ENCODE data around the gene ACVR2B. TPM values are rescaled to one million over a fixed set of nuclear protein-coding genes. Genes with fewer than 3 reads are reported as not detected.

ACVR2B gene
- total RNA-seq, 2 donors from 2014 or later = 8.2 to 9.1 TPM

DNA sequence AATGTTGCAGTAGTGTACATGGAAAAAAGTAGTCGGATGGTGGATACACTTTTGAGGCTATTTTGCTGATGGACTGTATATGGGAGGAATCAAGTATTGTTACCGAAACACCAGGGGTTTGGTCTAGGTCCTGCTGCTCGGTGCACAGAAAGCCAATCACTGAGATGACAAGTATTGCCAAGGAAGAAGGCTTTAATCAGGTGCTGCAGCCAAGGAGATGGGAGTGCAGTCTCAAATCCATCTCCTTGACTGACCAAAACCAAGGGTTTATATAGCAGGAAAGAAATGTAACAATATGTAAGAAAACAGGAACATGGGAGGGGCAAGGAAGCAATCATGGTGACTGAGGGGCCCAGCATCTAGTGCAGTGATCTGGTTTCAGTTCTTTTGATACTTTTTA, 2.8 kb upstream of the ACVR2B start:
- Mint-ChIP-seq H3K36me3 (ENCODE audit: insufficient read depth in 2 of 2) (peaks cover 3 to 8% of the 10 kb centered on the region in 2 donors), H3K27ac (no peak overlapping the region), H3K4me3 (no peak overlapping the region), H3K9me3 (peaks cover 3 to 8% of the 10 kb centered on the region in 2 donors), H3K4me1 (ENCODE audit: low read depth) (peaks cover 4% of the 10 kb centered on the region), H3K27me3 (ENCODE audit: low read depth) (no peaks in the 10 kb centered on the region)
- no peak for DNase-seq
- ATAC-seq (replicated peaks in 1 of 2) = no peak

DNA sequence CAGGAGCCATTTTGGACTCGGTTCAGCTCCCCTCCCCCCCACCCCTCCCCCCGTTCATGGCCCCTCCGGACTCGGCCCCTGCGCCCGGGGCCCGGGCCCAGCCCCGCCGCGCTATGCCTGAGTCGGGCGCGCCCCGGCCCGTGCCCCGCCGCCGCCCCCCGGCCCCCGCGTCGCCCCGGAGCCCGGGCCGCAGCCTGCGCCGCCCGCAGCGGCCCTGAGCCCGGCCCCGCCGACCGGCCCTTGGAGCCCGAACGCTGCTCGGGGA, 155 bp downstream of the ACVR2B start:
- DNase-seq (no peak), ATAC-seq (replicated peaks in 1 of 2) (peak in 1 of 2 donors; percentile 33)
- Mint-ChIP-seq H3K36me3 (ENCODE audit: insufficient read depth in 2 of 2) (peaks cover 3 to 8% of the 10 kb centered on the region in 2 donors), H3K4me1 (ENCODE audit: low read depth) (peaks cover 4% of the 10 kb centered on the region), H3K4me3 (peak overlapping the region; percentile 96 to 97), H3K27ac (no peak overlapping the region), H3K9me3 (peaks cover 3 to 8% of the 10 kb centered on the region in 2 donors), H3K27me3 (ENCODE audit: low read depth) (no peaks in the 10 kb centered on the region)

DNA sequence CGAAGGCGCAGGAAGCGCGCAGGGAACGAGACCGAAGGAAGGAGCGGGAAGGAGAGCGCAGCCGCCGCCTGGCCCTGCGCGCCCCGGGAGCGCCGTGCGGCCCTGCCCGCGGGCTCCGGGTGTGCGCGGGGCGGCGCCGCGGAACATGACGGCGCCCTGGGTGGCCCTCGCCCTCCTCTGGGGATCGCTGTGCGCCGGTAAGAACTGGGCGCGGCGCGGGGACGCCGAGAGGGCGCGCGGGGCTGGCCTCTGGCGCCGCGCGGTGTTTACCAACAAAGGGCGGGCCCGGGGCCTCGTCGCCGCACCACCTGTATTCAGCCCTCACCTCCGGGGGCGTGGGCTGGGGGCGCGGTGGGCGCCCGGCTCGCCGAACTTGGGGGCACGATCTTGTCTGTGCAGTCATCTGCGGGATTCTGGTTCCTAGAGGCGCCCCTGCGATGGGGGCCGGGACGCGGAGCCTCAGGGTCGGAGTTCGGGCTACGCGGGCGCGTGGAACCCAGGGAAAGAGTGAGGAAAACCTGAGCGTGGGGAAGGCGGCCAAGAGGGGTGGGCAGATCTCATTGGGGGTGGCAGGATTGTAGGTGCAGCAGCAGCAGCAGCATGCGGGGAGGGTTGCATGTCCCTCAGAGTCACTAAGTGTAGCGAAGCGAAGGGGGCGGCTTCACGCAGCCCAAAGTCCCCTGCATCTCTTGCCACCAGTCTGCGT, 641 bp downstream of the ACVR2B start:
- Mint-ChIP-seq H3K27ac (peak overlapping the region; percentile 81), H3K4me1 (ENCODE audit: low read depth) (peaks cover 4% of the 10 kb centered on the region), H3K36me3 (ENCODE audit: insufficient read depth in 2 of 2) (peaks cover 3 to 8% of the 10 kb centered on the region in 2 donors), H3K4me3 (peak overlapping the region; percentile 96 to 97), H3K27me3 (ENCODE audit: low read depth) (no peaks in the 10 kb centered on the region), H3K9me3 (peaks cover 3 to 8% of the 10 kb centered on the region in 2 donors)
- DNase-seq (peak; percentile 42 to 53), ATAC-seq (replicated peaks in 1 of 2) (peak; percentile 71 to 75)

GRCh38 chr3:38454884-38455638, 1.4 kb downstream of the ACVR2B start:
- H3K27ac Mint-ChIP-seq = peak overlapping the region; percentile 81
- H3K36me3 Mint-ChIP-seq (ENCODE audit: insufficient read depth in 2 of 2) = peaks cover 3 to 8% of the 10 kb centered on the region in 2 donors
- DNase-seq (peak; percentile 55 to 63), ATAC-seq (replicated peaks in 1 of 2) (peak; percentile 20 to 52)
- peak overlapping the region; percentile 96 to 97 for H3K4me3 Mint-ChIP-seq
- peaks cover 3 to 8% of the 10 kb centered on the region in 2 donors for H3K9me3 Mint-ChIP-seq
- peaks cover 4% of the 10 kb centered on the region for H3K4me1 Mint-ChIP-seq (ENCODE audit: low read depth)
- H3K27me3 Mint-ChIP-seq (ENCODE audit: low read depth) = no peaks in the 10 kb centered on the region

- ATAC-seq (replicated peaks in 1 of 2) = peak in 1 of 2 donors; percentile 53
- Mint-ChIP-seq H3K36me3 (ENCODE audit: insufficient read depth in 2 of 2) (peaks cover 3 to 4% of the 10 kb centered on the region in 2 donors), H3K4me1 (ENCODE audit: low read depth) (peaks cover 4% of the 10 kb centered on the region), H3K4me3 (peak overlapping the region; percentile 96 to 97), H3K27me3 (ENCODE audit: low read depth) (no peaks in the 10 kb centered on the region), H3K27ac (no peak overlapping the region), H3K9me3 (peaks cover under 1 to 4% of the 10 kb centered on the region in 2 donors)
- no peak for DNase-seq
These were observed 2.1 kb downstream of the ACVR2B start for GRCh38 chr3:38455639-38456430.

- Mint-ChIP-seq H3K4me3 (no peak overlapping the region), H3K27ac (no peak overlapping the region), H3K4me1 (ENCODE audit: low read depth) (peaks cover 4% of the 10 kb centered on the region), H3K27me3 (ENCODE audit: low read depth) (no peaks in the 10 kb centered on the region), H3K9me3 (no peaks in the 10 kb centered on the region), H3K36me3 (ENCODE audit: insufficient read depth in 2 of 2) (peaks cover 3% of the 10 kb centered on the region in 2 donors)
- ATAC-seq (replicated peaks in 1 of 2) (no peak), DNase-seq (no peak)
These were observed 3.7 kb downstream of the ACVR2B start for GRCh38 chr3:38457111-38458003.

- Mint-ChIP-seq H3K4me1 (ENCODE audit: low read depth) (peaks cover 4% of the 10 kb centered on the region), H3K27ac (no peak overlapping the region), H3K9me3 (no peaks in the 10 kb centered on the region), H3K36me3 (ENCODE audit: insufficient read depth in 2 of 2) (peaks cover 3% of the 10 kb centered on the region in 2 donors), H3K27me3 (ENCODE audit: low read depth) (no peaks in the 10 kb centered on the region), H3K4me3 (no peak overlapping the region)
- DNase-seq (no peak), ATAC-seq (replicated peaks in 1 of 2) (no peak)
These were observed 5.3 kb downstream of the ACVR2B start for GRCh38 chr3:38458796-38459498.

DNA sequence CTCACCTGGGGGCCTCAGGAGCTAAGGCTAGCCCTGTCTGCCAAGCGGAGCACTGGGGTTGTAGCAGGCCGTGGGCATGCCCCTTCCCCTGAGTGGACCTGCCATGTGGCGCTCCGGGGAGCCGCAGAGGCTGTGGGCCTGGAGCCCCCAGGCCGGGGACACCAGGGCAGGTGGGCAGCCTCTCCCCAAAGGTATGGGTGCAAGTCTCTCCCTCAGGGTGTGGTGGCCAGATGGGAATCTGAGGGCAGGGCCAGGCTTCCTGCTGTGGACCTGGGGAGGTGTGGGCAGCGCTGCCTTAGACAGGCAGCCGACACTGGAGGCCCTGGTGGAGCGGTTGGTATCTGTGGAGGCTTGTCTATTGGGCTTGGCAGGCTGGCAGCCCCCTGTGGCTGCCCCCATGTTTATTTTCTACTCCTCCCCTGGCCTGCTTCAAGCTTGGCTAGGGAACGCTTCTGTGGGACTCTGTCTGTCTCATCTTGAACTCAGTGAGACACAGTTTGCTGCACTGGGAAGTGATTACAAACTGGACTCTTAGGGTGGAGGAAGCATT, 5.9 kb downstream of the ACVR2B start:
- Mint-ChIP-seq H3K27me3 (ENCODE audit: low read depth) (no peaks in the 10 kb centered on the region), H3K27ac (no peak overlapping the region), H3K4me1 (ENCODE audit: low read depth) (peaks cover 1% of the 10 kb centered on the region), H3K36me3 (ENCODE audit: insufficient read depth in 2 of 2) (peaks cover under 1% of the 10 kb centered on the region in 2 donors), H3K9me3 (no peaks in the 10 kb centered on the region), H3K4me3 (no peak overlapping the region)
- DNase-seq (no peak), ATAC-seq (replicated peaks in 1 of 2) (no peak)

DNA sequence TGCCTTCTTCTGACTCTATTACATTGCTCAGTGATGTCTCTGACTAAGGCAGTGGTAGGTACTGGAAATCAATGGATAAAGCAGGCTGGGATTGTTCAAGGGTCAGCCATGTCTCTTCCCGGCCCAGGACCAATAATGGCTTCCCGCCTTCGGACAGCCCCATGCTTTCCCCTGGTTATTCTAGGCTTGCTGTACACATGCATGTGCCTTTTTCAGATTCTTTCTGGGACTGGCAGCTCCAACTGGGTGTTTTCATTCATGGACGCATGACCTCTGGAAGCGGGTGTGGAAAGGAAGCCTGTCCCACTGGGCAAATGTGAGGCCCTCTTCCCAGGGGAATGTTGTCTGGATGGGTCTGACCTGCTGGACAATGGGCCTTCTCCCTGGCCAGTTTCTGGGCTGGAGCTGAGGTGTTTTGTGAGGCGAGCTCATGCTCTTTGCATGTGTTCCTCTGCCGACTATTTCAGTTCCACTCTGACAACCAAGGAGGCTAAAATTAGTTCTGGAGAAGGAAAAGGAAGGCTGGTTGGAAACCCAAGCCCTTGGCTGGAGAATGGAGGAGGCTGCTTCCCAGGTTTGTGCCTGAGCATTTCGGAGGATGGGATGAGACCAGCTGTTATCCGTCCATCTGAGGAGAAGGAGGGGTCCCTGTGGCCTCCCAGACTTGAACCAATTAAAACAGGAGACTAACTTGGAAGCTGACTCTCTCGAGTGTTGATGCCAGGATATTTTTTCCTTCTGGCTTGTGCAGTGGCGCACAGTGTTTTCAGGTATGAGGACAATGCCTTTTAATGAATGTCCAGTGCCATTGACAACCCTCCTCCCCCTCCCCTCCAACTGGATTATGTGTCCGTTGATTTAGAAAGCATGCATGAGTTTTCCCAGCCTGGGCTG, 6.9 kb downstream of the ACVR2B start:
- ATAC-seq (replicated peaks in 1 of 2) (no peak), DNase-seq (no peak)
- Mint-ChIP-seq H3K4me3 (no peak overlapping the region), H3K27ac (no peak overlapping the region), H3K27me3 (ENCODE audit: low read depth) (no peaks in the 10 kb centered on the region), H3K9me3 (peaks cover 3% of the 10 kb centered on the region in 2 donors), H3K4me1 (ENCODE audit: low read depth) (no peaks in the 10 kb centered on the region), H3K36me3 (ENCODE audit: insufficient read depth in 2 of 2) (peaks cover 0 to 2% of the 10 kb centered on the region in 2 donors)

DNA sequence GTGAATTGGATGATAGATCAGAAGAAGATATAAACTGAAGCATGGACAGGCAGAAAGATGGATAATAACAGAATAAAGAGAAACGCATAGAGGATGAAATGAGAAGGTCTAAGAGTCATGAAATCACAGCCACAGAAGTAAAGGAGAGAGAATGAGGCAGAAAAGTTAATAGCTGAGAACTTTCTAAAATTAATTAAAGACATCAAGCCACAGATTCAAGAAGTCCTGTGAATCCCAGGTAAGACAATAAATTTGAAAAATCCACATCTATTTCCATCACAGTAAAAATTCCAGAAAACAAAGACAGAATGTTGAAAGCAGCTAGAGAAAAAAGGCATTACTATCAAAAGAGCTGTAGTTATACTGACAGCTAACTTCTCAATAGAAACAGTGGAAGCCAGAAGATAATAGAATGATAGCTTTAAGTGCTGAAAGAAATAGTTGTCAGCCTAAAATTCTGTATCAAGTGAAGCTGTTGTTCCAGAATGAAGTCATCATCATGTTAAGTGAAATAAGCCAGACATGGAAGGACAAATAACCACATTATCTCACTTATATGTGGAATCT, 12.0 kb downstream of the ACVR2B start:
- DNase-seq (no peak), ATAC-seq (replicated peaks in 1 of 2) (no peak)
- peaks cover 7% of the 10 kb centered on the region in 2 donors for H3K9me3 Mint-ChIP-seq
- H3K36me3 Mint-ChIP-seq (ENCODE audit: insufficient read depth in 2 of 2) = peaks cover 11 to 14% of the 10 kb centered on the region in 2 donors
- no peaks in the 10 kb centered on the region for H3K27me3 Mint-ChIP-seq (ENCODE audit: low read depth)
- H3K4me3 Mint-ChIP-seq = no peak overlapping the region
- no peak overlapping the region for H3K27ac Mint-ChIP-seq
- H3K4me1 Mint-ChIP-seq (ENCODE audit: low read depth) = no peaks in the 10 kb centered on the region

GRCh38 chr3:38468765-38469164, 15.1 kb downstream of the ACVR2B start:
- Mint-ChIP-seq H3K27ac (no peak overlapping the region), H3K9me3 (peaks cover 7% of the 10 kb centered on the region in 2 donors), H3K36me3 (ENCODE audit: insufficient read depth in 2 of 2) (peaks cover 11 to 14% of the 10 kb centered on the region in 2 donors), H3K4me1 (ENCODE audit: low read depth) (peaks cover 15% of the 10 kb centered on the region), H3K27me3 (ENCODE audit: low read depth) (no peaks in the 10 kb centered on the region), H3K4me3 (no peak overlapping the region)
- no peak for DNase-seq
- ATAC-seq (replicated peaks in 1 of 2) = no peak

Data from activated T-cell treated with anti-CD3 and anti-CD28 coated beads, Interleukin-2, amount 50 U/mL, for 72 hours (primary cell).